Esophagus squamous epithelium (tissue), 5 donors: ENCODE results near the gene PRR35. TPM values are rescaled to one million over a fixed set of nuclear protein-coding genes. Genes with fewer than 3 reads are reported as not detected.

Experiments used
- DNase-seq: peaks from one replicate; lab custom pipeline; 2025; lab: John Stamatoyannopoulos, UW
- H3K27ac ChIP-seq, 4 donors: fragments of 200-600 bp; sonication (generic); one replicate each; pipeline ENCODE4 v1.5.1; 2016 to 2019; ENCODE audit warnings: mild to moderate bottlenecking in 1 of 4
- H3K27me3 ChIP-seq, 4 donors: fragments of 200-600 bp; sonication (generic); 1 replicate in 3 of 4; 2 replicates in 1 of 4; pipeline versions ENCODE4 v1.5.1 to v1.6.0; 2017 to 2021; ENCODE audit warnings: antibody characterized with exemption in 1 of 4
- H3K36me3 ChIP-seq, 3 donors: fragments of 200-600 bp; sonication (generic); one replicate each; pipeline ENCODE4 v1.5.1; 2016 to 2019
- H3K4me1 ChIP-seq, 3 donors: fragments of 200-600 bp; sonication (generic); one replicate each; pipeline ENCODE4 v1.5.1; 2017 to 2019
- H3K4me3 ChIP-seq, 4 donors: fragments of 200-600 bp; sonication (generic); 1 replicate in 3 of 4; 2 replicates in 1 of 4; pipeline ENCODE4 v1.5.1; 2016 to 2019; ENCODE audit warnings: mild to moderate bottlenecking in 2 of 4, moderate library complexity in 1 of 4
- H3K9me3 ChIP-seq, 3 donors: fragments of 200-600 bp; sonication (generic); one replicate each; pipeline ENCODE4 v1.5.1; 2016 to 2019
- CTCF ChIP-seq, 6 experiments: fragments of 450-650 bp in 4 of 6; fragments of 200-600 bp in 2 of 6; sonication (generic) in 2 of 6; IDR thresholded peaks; one replicate each; pipeline ENCODE4 v1.5.1; 2016 to 2019; ENCODE audit warnings: antibody characterized with exemption in 6 of 6, mild to moderate bottlenecking in 4 of 6, moderate library complexity in 4 of 6
- POLR2A ChIP-seq, 4 donors: fragments of 450-650 bp; IDR thresholded peaks; one replicate each; pipeline ENCODE4 v1.6.1; 2017; ENCODE audit warnings: antibody characterized with exemption in 4 of 4, mild to moderate bottlenecking in 4 of 4, moderate library complexity in 3 of 4
- WGBS, 2 donors: methylation state at CpG; one replicate each; pipeline ENCODE4 v1.1.5; 2018; 5-methylcytosine and 5-hydroxymethylcytosine counted together
- intact Hi-C: fragments of 100-400 bp; cut with DNase I; formaldehyde crosslinking; loops from one replicate; pipeline ENCODE4 v1.15.0; 2022
- total RNA-seq, 4 donors: library from RNA; depleted of rRNA; stranded (reverse); fragments of >200 nt; gene quantifications; one replicate each; pipeline ENCODE4 v1.1.0, GENCODE V29; 2016
- donor health status: DM: yes; HTN: yes; CAD: no.

PRR35 gene
- total RNA-seq, 4 donors from 2014 or later, result not detected

- H3K4me1 ChIP-seq, result peaks cover 0 to 26% (median 3%) of the 10 kb centered on the region in 3 donors
- H3K9me3 ChIP-seq, result no peaks in the 10 kb centered on the region
- no peak for DNase-seq
- TF ChIP-seq CTCF (IDR thresholded peaks at IDR 0.05) (no peak), POLR2A (IDR thresholded peaks at IDR 0.05) (no peak)
- no peak overlapping the region for H3K4me3 ChIP-seq
- H3K36me3 ChIP-seq, result peaks cover 0 to 31% (median 4%) of the 10 kb centered on the region in 3 donors
- H3K27me3 ChIP-seq, result no peaks in the 10 kb centered on the region
- intact Hi-C loops, result no loop called here
- 80 to 91% methylated on average over 5 of the region's 5 CpGs for WGBS, 2 donors
- no peak overlapping the region for H3K27ac ChIP-seq
Observed at GRCh38 chr16:603933-604332, 43.7 kb downstream of the PRR35 start.

GRCh38 chr16:606656-607307, 46.6 kb downstream of the PRR35 start:
- WGBS, 2 donors, result 84 to 88% methylated on average over 13 to 20 of the region's 22 CpGs
- Histone ChIP-seq H3K27ac (no peak overlapping the region), H3K4me3 (no peak overlapping the region), H3K27me3 (no peaks in the 10 kb centered on the region), H3K36me3 (peaks cover 0 to 7% (median 4%) of the 10 kb centered on the region in 3 donors), H3K9me3 (no peaks in the 10 kb centered on the region), H3K4me1 (peaks cover 11 to 47% (median 12%) of the 10 kb centered on the region in 3 donors)
- no peak for DNase-seq
- intact Hi-C loops, result no loop called here
- TF ChIP-seq POLR2A (IDR thresholded peaks at IDR 0.05), result no peak
- no peak for TF ChIP-seq CTCF (IDR thresholded peaks at IDR 0.05)

GRCh38 chr16:608019-608418, 47.8 kb downstream of the PRR35 start:
- no peak for DNase-seq
- intact Hi-C loops, result no loop called here
- no peak overlapping the region for H3K4me3 ChIP-seq
- H3K9me3 ChIP-seq, result no peaks in the 10 kb centered on the region
- WGBS, 2 donors, result 44 to 45% methylated on average over 5 to 10 of the region's 10 CpGs
- TF ChIP-seq CTCF (IDR thresholded peaks at IDR 0.05) (no peak), POLR2A (IDR thresholded peaks at IDR 0.05) (no peak)
- peaks cover 0 to 4% (median 0%) of the 10 kb centered on the region in 3 donors for H3K36me3 ChIP-seq
- peaks cover 11 to 47% (median 12%) of the 10 kb centered on the region in 3 donors for H3K4me1 ChIP-seq
- no peaks in the 10 kb centered on the region for H3K27me3 ChIP-seq
- H3K27ac ChIP-seq, result no peak overlapping the region

- Histone ChIP-seq H3K4me3 (no peak overlapping the region), H3K4me1 (peaks cover 11 to 47% (median 12%) of the 10 kb centered on the region in 3 donors), H3K27me3 (no peaks in the 10 kb centered on the region), H3K27ac (no peak overlapping the region), H3K36me3 (peaks cover 0 to 9% (median 4%) of the 10 kb centered on the region in 3 donors), H3K9me3 (no peaks in the 10 kb centered on the region)
- intact Hi-C loops, result no loop called here
- WGBS, 2 donors, result 88 to 93% methylated on average over 13 of the region's 13 CpGs
- TF ChIP-seq POLR2A (IDR thresholded peaks at IDR 0.05) (no peak), CTCF (IDR thresholded peaks at IDR 0.05) (no peak)
- DNase-seq, result no peak
Observed at GRCh38 chr16:609316-609715, 49.1 kb downstream of the PRR35 start.

GRCh38 chr16:609984-610383, 49.8 kb downstream of the PRR35 start:
- 86 to 89% methylated on average over 7 to 9 of the region's 14 CpGs for WGBS, 2 donors

More at GRCh38 chr16:609984-610383, 49.8 kb downstream of the PRR35 start:
- Histone ChIP-seq H3K9me3 (no peaks in the 10 kb centered on the region), H3K36me3 (peaks cover 0 to 15% (median under 1%) of the 10 kb centered on the region in 3 donors), H3K4me3 (no peak overlapping the region), H3K27ac (no peak overlapping the region), H3K4me1 (peaks cover 11 to 47% (median 12%) of the 10 kb centered on the region in 3 donors), H3K27me3 (no peaks in the 10 kb centered on the region)
- intact Hi-C loops, result no loop called here
- no peak for DNase-seq
- TF ChIP-seq CTCF (IDR thresholded peaks at IDR 0.05) (no peak), POLR2A (IDR thresholded peaks at IDR 0.05) (no peak)
